A673 (cell line): ENCODE measurements around the gene ASNSD1. TPM values are rescaled to one million over a fixed set of nuclear protein-coding genes. Genes with fewer than 3 reads are reported as not detected.
A peak's percentile ranks its signal among the peaks of the same experiment; 100 is the strongest.
"Not testable (repeated sequence)": the region's sequence is repeated elsewhere in the genome, so short reads cannot be mapped to it uniquely, and the experiment has no call there.

Experiments used
- BruUV-seq: library from RNA; stranded (reverse); fragments of 400-500 nt; replicated peaks from 2 replicates; lab custom pipeline; 2021; lab: Mats Ljungman, UMichigan
- CTCF ChIA-PET: fragments of 300-600 bp; sonication (Branson Sonifier 250); formaldehyde crosslinking; loops from one replicate; lab custom pipeline; 2022; ENCODE audit warnings: antibody characterized with exemption; lab: Charles Lee
- POLR2A ChIA-PET: fragments of 300-600 bp; sonication (Branson Sonifier 250); formaldehyde crosslinking; loops from one replicate; lab custom pipeline; 2022; ENCODE audit warnings: antibody characterized with exemption; ENCODE audit not compliant: low non-redundant PET; lab: Charles Lee
- DNase-seq: peaks from one replicate; pipeline ENCODE4 v3.0.0-alpha.2; 2015; ENCODE audit warnings: low spot score
- H3K27ac ChIP-seq: fragments of 200-600 bp; sonication (generic); 2 replicates; pipeline ENCODE4 v1.5.1; 2016; ENCODE audit warnings: mixed run types, low read depth, mild to moderate bottlenecking, mixed read lengths, antibody characterized with exemption, low read length; ENCODE audit not compliant: poor library complexity, severe bottlenecking
- H3K27me3 ChIP-seq: fragments of 200-600 bp; sonication (generic); replicated peaks from 2 replicates; pipeline ENCODE4 v1.6.1; 2017; ENCODE audit warnings: mixed run types, low read depth, mild to moderate bottlenecking, mixed read lengths, antibody characterized with exemption, low read length; ENCODE audit not compliant: insufficient read depth, poor library complexity
- H3K36me3 ChIP-seq: fragments of 200-600 bp; sonication (generic); 2 replicates; pipeline ENCODE4 v1.6.1; 2016; ENCODE audit warnings: mixed run types, mild to moderate bottlenecking, mixed read lengths, antibody characterized with exemption, low read length; ENCODE audit not compliant: insufficient read depth, poor library complexity, severe bottlenecking
- H3K4me1 ChIP-seq: fragments of 200-600 bp; sonication (generic); 2 replicates; pipeline ENCODE4 v1.6.1; 2017; ENCODE audit warnings: mixed run types, mild to moderate bottlenecking, mixed read lengths, antibody characterized with exemption, low read length; ENCODE audit not compliant: insufficient read depth, poor library complexity, severe bottlenecking
- H3K4me3 ChIP-seq: fragments of 200-600 bp; sonication (generic); 2 replicates; pipeline ENCODE4 v1.5.1; 2016; ENCODE audit warnings: low read depth, mixed run types, mild to moderate bottlenecking, mixed read lengths, low read length; ENCODE audit not compliant: poor library complexity, severe bottlenecking
- H3K9me3 ChIP-seq: fragments of 200-600 bp; sonication (generic); 2 replicates; pipeline ENCODE4 v1.6.1; 2016; ENCODE audit warnings: mixed run types, low read depth, mild to moderate bottlenecking, mixed read lengths, antibody characterized with exemption, low read length; ENCODE audit not compliant: poor library complexity, severe bottlenecking
- CTCF ChIP-seq: fragments of 300-800, 200-600 bp; sonication (generic); conservative IDR thresholded peaks from 2 replicates; pipeline ENCODE4 v1.5.1; 2017; ENCODE audit warnings: low read depth, mild to moderate bottlenecking, antibody characterized with exemption, low read length, moderate library complexity, mixed read lengths
- EZH2 ChIP-seq: fragments of 200-600 bp; sonication (generic); IDR thresholded peaks from 2 replicates; pipeline ENCODE4 v1.6.1; 2017; ENCODE audit warnings: borderline replicate concordance, low read depth, mild to moderate bottlenecking, mixed read lengths, antibody characterized with exemption, low read length; ENCODE audit not compliant: poor library complexity, severe bottlenecking
- intact Hi-C: fragments of 100-400 bp; cut with micrococcal nuclease; formaldehyde crosslinking; loops from one replicate; pipeline ENCODE4 v1.10.0; 2022; ENCODE audit not compliant: unreplicated experiment
- total RNA-seq: library from RNA; stranded (reverse); gene quantifications from 2 replicates; pipeline ENCODE4 v1.2.3, GENCODE V29; 2021

The ASNSD1 gene
- total RNA-seq, 1 experiment from 2014 or later = 58.2 TPM

GRCh38 chr2:189662669-189663226 lies 1.5 kb downstream of the ASNSD1 start:
- CTCF ChIA-PET = no interaction called here
- peaks cover 22% of the 10 kb centered on the region for H3K36me3 ChIP-seq
- no TSS peak for BruUV-seq
- intact Hi-C loops = loop anchor here (5.0 kb wide), 2 partner anchors 100 to 405 kb away; partner anchors contain the start of gene OSGEPL1
- peaks cover 9% of the 10 kb centered on the region for H3K4me1 ChIP-seq
- DNase-seq = no peak
- POLR2A ChIA-PET = interaction anchor here (0.6 kb wide), 1 partner anchor 140 kb away, joined by 3 read pairs; no protein-coding TSS in a partner anchor
- no peaks in the 10 kb centered on the region for H3K27me3 ChIP-seq
- H3K27ac ChIP-seq = no peak overlapping the region
- peak overlapping the region; percentile 80 for H3K4me3 ChIP-seq
- no peaks in the 10 kb centered on the region for H3K9me3 ChIP-seq
- no peak for TF ChIP-seq CTCF
- TF ChIP-seq EZH2 = no peak

- DNase-seq, CTCF ChIA-PET, H3K27ac ChIP-seq, H3K27me3 ChIP-seq, H3K4me3 ChIP-seq, H3K9me3 ChIP-seq, BruUV-seq, H3K4me1 ChIP-seq: not testable (repeated sequence)
- POLR2A ChIA-PET = interaction anchor here (0.6 kb wide), 1 partner anchor 141 kb away, joined by 3 read pairs; no protein-coding TSS in a partner anchor
- intact Hi-C loops = loop anchor here (5.0 kb wide), 2 partner anchors 99 to 404 kb away; partner anchors contain the start of gene OSGEPL1
- peaks cover 28% of the 10 kb centered on the region for H3K36me3 ChIP-seq
Measured at GRCh38 chr2:189663319-189663718, 2.1 kb downstream of the ASNSD1 start.

- Histone ChIP-seq H3K27ac (no peak overlapping the region), H3K4me1 (peaks cover 7% of the 10 kb centered on the region), H3K27me3 (no peaks in the 10 kb centered on the region), H3K4me3 (no peak overlapping the region), H3K36me3 (peaks cover 49% of the 10 kb centered on the region), H3K9me3 (no peaks in the 10 kb centered on the region)
- BruUV-seq = no TSS peak
- CTCF ChIA-PET = no interaction called here
- no peak for TF ChIP-seq EZH2
- TF ChIP-seq CTCF = no peak
- POLR2A ChIA-PET = no interaction called here
- no peak for DNase-seq
- intact Hi-C loops = no loop called here
Measured at GRCh38 chr2:189669913-189670312, 8.7 kb downstream of the ASNSD1 start.
